ENCODE data around the gene TMEM131L. TPM values are rescaled to one million over a fixed set of nuclear protein-coding genes. Genes with fewer than 3 reads are reported as not detected.
"Not testable (repeated sequence)": the region's sequence is repeated elsewhere in the genome, so short reads cannot be mapped to it uniquely, and the experiment has no call there.

Gene TMEM131L
- total RNA-seq, 1 donor from 2014 or later, result 14.1 TPM

DNA sequence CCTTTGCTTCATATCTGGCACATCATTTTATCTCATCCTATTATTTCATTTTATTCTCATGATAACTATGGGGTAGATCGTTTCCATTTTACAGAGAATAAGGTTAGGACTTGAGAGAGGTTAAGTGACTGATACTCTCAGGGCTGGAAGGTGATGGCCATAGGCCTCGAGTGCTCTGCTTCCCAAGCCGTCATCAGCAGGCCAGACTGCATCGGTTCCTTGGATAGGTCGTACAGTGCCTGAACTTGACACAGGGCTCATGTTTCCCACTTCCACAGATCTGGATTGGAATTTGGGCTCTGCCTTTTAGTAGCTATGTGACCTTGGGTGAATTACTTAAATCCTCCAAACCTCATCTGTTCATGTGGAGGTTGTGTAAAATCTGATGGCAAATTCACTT lies 81.4 kb downstream of the TMEM131L start:
- no peak for ATAC-seq
- TF ChIP-seq, protein P1, sequence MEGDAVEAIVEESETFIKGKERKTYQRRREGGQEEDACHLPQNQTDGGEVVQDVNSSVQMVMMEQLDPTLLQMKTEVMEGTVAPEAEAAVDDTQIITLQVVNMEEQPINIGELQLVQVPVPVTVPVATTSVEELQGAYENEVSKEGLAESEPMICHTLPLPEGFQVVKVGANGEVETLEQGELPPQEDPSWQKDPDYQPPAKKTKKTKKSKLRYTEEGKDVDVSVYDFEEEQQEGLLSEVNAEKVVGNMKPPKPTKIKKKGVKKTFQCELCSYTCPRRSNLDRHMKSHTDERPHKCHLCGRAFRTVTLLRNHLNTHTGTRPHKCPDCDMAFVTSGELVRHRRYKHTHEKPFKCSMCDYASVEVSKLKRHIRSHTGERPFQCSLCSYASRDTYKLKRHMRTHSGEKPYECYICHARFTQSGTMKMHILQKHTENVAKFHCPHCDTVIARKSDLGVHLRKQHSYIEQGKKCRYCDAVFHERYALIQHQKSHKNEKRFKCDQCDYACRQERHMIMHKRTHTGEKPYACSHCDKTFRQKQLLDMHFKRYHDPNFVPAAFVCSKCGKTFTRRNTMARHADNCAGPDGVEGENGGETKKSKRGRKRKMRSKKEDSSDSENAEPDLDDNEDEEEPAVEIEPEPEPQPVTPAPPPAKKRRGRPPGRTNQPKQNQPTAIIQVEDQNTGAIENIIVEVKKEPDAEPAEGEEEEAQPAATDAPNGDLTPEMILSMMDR (IDR thresholded peaks at IDR 0.05), result no peak
- Histone ChIP-seq H3K4me1 (no peaks in the 10 kb centered on the region), H3K27me3 (no peaks in the 10 kb centered on the region), H3K9me3 (no peaks in the 10 kb centered on the region), H3K27ac (no peak overlapping the region), H3K36me3 (peaks cover 3% of the 10 kb centered on the region), H3K4me3 (no peak overlapping the region)
- no peak for DNase-seq
- intact Hi-C loops (cut with DNase I), result no loop called here

DNA sequence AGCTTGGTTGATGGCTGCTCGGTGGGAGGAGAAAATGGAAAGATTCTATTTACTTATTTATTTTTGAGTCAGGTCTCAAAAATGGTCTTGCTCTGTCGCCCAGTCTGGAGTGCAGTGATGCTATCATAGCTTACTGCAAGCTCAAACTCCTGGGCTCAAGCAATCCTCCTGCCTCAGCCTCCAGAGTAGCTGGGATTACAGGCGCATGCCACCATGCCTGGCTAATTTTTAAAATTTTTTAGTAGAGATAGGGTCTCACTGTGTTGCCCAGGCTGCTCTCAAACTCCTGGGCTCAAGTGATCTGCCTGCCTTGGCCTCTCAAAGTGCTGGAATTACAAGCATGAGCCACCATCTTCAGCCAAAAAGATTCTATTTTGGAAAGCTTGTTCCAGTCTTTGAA lies 82.7 kb downstream of the TMEM131L start:
- DNase-seq; intact Hi-C loops (cut with DNase I); H3K27ac ChIP-seq; H3K27me3 ChIP-seq; H3K4me1 ChIP-seq; ATAC-seq; H3K9me3 ChIP-seq; H3K4me3 ChIP-seq; H3K36me3 ChIP-seq: not testable (repeated sequence)

DNA sequence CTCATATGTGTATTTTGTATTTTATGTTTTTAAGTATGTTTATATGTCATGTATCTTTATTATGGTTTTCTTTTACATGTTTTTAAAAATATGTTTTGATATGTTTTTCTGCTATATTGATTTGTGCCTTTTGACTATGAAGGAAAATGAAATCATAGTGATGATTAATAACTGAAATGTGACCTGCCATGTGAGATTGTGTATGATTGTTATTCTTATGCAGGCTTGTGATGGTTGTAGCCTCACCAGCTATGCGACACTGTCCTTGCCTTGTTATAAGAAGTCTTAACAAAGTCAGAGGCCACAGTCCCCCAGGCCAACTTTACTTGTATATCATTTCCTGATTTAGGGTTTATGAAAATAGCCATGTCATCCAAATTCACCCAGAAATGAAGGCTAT lies 83.2 kb downstream of the TMEM131L start:
- Histone ChIP-seq H3K27ac (no peak overlapping the region), H3K36me3 (peaks cover 3% of the 10 kb centered on the region), H3K4me1 (no peaks in the 10 kb centered on the region), H3K27me3 (no peaks in the 10 kb centered on the region), H3K4me3 (no peak overlapping the region), H3K9me3 (no peaks in the 10 kb centered on the region)
- TF ChIP-seq, protein P1 (IDR thresholded peaks at IDR 0.05), result no peak
- no peak for DNase-seq
- no peak for ATAC-seq
- intact Hi-C loops (cut with DNase I), result no loop called here

DNA sequence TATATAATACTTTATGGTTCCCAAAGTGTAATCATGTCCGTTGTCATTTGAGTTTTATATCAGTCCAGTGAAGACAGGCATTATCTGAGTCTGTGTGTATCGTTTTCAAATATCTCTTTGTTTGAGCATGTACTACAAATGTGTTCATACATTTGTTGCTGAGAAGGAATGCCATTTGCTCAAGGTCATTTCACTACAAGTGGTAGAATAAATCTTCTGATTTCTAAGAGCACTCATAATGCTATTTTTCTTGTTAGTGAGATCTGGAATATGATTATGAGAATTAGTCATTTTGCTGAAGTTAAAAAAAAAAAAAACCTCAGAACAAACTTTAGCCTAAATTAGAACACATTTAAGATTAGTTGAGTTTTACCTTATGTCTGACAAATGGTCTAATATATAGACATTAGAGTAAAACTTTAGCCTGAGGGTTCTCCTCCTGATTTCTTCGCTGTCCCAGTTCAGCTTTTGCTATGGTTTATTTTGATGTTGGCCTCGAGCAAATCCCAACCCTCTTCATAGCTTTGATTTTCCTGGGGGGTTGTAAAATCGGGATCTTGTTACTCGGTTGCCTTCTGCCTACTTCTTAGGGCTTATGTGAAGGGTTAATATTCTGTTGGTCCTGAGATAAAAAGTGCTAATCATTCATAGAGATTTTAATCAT lies 87.1 kb downstream of the TMEM131L start:
- no peaks in the 10 kb centered on the region for H3K9me3 ChIP-seq
- ATAC-seq (no peak), DNase-seq (no peak)
- H3K36me3 ChIP-seq, result peaks cover 3% of the 10 kb centered on the region
- intact Hi-C loops (cut with DNase I), result no loop called here
- H3K27me3 ChIP-seq, result no peaks in the 10 kb centered on the region
- no peak overlapping the region for H3K27ac ChIP-seq
- peaks cover 6% of the 10 kb centered on the region for H3K4me1 ChIP-seq
- TF ChIP-seq, protein P1 (IDR thresholded peaks at IDR 0.05), result no peak
- no peak overlapping the region for H3K4me3 ChIP-seq

DNA sequence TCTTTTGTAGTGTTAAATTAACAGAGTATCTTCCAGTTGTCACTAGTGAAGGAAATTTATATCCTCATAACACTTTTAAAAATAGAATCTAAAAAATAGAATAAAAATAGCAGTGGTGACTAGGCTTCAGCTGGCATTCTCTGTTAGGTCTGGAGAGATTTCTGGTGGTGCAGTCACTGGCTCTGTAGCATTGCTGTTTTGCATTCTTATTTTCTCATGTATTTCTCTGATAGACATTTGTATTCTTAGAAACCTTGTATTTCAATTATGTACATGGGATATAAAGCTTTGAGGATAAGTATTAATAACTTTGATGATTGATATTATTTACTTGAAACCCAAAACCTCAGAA lies 87.6 kb downstream of the TMEM131L start:
- H3K36me3 ChIP-seq, result peaks cover 3% of the 10 kb centered on the region
- H3K27ac ChIP-seq, result no peak overlapping the region
- no peak overlapping the region for H3K4me3 ChIP-seq
- H3K4me1 ChIP-seq, result peaks cover 6% of the 10 kb centered on the region
- DNase-seq, result no peak
- no peak for ATAC-seq
- H3K9me3 ChIP-seq, result no peaks in the 10 kb centered on the region
- intact Hi-C loops (cut with DNase I), result no loop called here
- no peaks in the 10 kb centered on the region for H3K27me3 ChIP-seq
- TF ChIP-seq, protein P1 (IDR thresholded peaks at IDR 0.05), result no peak

DNA sequence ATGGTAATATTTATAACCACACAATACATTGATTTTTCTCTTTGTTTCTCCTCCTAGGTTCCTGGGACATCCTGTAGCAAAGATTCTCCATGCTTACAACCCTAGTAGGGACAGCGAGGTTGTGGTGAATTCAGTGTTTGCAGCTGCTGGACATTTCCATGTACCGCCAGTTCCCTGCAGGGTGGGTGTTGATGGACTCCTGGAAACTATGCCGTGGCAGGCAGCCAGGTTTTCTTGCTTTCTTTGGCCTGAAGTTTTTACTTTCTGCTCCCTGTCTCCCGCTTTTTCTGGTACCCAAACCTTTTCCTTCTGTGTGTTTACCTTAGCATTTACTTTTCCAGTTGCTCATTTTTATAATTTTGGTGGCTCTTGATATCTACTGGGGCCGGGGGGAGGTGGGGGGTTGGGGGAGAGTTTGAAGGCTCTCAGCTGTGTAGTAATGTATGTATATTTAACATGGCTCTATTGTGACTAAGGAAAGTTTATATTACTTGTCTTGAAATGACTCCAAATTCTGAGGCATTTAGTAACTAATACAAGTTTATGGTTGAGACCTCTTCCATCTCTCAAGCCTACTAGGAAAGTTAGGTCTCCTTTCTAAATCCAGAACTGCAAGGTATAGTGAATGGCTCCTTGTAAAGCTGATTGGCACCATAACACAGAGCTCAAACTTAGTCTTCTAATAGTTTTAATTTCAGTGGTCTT lies 89.7 kb downstream of the TMEM131L start:
- Histone ChIP-seq H3K27me3 (no peaks in the 10 kb centered on the region), H3K4me1 (peaks cover 6% of the 10 kb centered on the region), H3K36me3 (peaks cover 3% of the 10 kb centered on the region), H3K4me3 (no peak overlapping the region), H3K27ac (no peak overlapping the region), H3K9me3 (no peaks in the 10 kb centered on the region)
- ATAC-seq, result no peak
- TF ChIP-seq, protein P1 (IDR thresholded peaks at IDR 0.05), result no peak
- no peak for DNase-seq
- intact Hi-C loops (cut with DNase I), result no loop called here
